Heart left ventricle (tissue), 16 donors: ENCODE data around the gene PCARE. TPM values are rescaled to one million over a fixed set of nuclear protein-coding genes. Genes with fewer than 3 reads are reported as not detected.

Experiments
- ATAC-seq, 4 donors: fragments of 200-7000 bp; cut with Tn5 transposase; one replicate each; pipeline ENCODE4 v1.9.1; 2020 to 2022; ENCODE audit warnings: moderate library complexity in 4 of 4, mild to moderate bottlenecking in 3 of 4, moderate number of reproducible peaks in 1 of 4
- DNase-seq, 5 donors: peaks; one replicate each; pipeline ENCODE4 v3.0.0-alpha.2; 2020
- H3K27ac ChIP-seq, 12 donors: fragments of 200-600 bp; sonication (generic) in 4 of 12; one replicate each; pipeline versions ENCODE4 v1.5.0 to v1.8.0; 2016 to 2022; ENCODE audit warnings: mild to moderate bottlenecking in 2 of 12
- H3K27me3 ChIP-seq, 9 donors: fragments of 200-600 bp; sonication (generic) in 2 of 9; one replicate each; pipeline versions ENCODE4 v1.5.1 to v1.8.0; 2016 to 2022; ENCODE audit warnings: mild to moderate bottlenecking in 3 of 9
- H3K36me3 ChIP-seq, 9 donors: fragments of 200-600 bp; sonication (generic) in 2 of 9; one replicate each; pipeline versions ENCODE4 v1.5.0 to v1.8.0; 2018 to 2022; ENCODE audit warnings: mild to moderate bottlenecking in 2 of 9
- H3K4me1 ChIP-seq, 12 donors: fragments of 200-600 bp; sonication (generic) in 4 of 12; one replicate each; pipeline versions ENCODE4 v1.5.0 to v1.8.0; 2016 to 2022; ENCODE audit warnings: mild to moderate bottlenecking in 3 of 12
- H3K4me3 ChIP-seq, 12 donors: fragments of 200-600 bp; sonication (generic) in 4 of 12; one replicate each; pipeline versions ENCODE4 v1.5.0 to v1.8.0; 2017 to 2022; ENCODE audit warnings: mild to moderate bottlenecking in 9 of 12, moderate library complexity in 4 of 12
- H3K9me3 ChIP-seq, 12 donors: fragments of 200-600 bp; sonication (generic) in 4 of 12; one replicate each; pipeline versions ENCODE4 v1.5.0 to v1.8.0; 2016 to 2022; ENCODE audit warnings: mild to moderate bottlenecking in 1 of 12
- POLR2A ChIP-seq, 2 donors: fragments of 450-650 bp; IDR thresholded peaks; one replicate each; pipeline ENCODE4 v1.6.1; 2017; ENCODE audit warnings: antibody characterized with exemption in 2 of 2, mild to moderate bottlenecking in 2 of 2, moderate library complexity in 2 of 2
- WGBS, 4 donors: extraction: QIAGEN DNeasy Blood & Tissue Kit in 2 of 4; methylation state at CpG; one replicate each; pipeline versions ENCODE4 v1.1.5 to v1.1.7; 2013 to 2018; 5-methylcytosine and 5-hydroxymethylcytosine counted together
- intact Hi-C, 10 donors: fragments of 100-400 bp; cut with DNase I; formaldehyde crosslinking; loops; one replicate each; pipeline versions ENCODE4 v1.11.1 to v1.14.2; 2022
- polyA plus RNA-seq, 2 donors: library from polyadenylated mRNA; stranded (reverse); fragments of 200-250 nt; gene quantifications; one replicate each; pipeline ENCODE4 v1.2.3, GENCODE V29; 2013
- total RNA-seq, 9 donors: library from RNA; depleted of rRNA in 2 of 9; stranded (reverse); fragments of >200 nt in 2 of 9; fragmentation: NEBNext Ultra II Directional in 3 of 9; extraction: Animal tissue kit (Norgen Biotek cat#: 25700) in 3 of 9; gene quantifications; one replicate each; pipeline versions ENCODE4 v1.1.0 to v1.2.4, GENCODE V29; 2016 to 2023
- TF ChIP-seq, protein P1 (sequence below), 12 donors: fragments of 200-600 bp; sonication (generic) in 4 of 12; IDR thresholded peaks; one replicate each; pipeline versions ENCODE4 v1.5.0 to v1.8.0; 2018 to 2022; ENCODE audit warnings: antibody characterized with exemption in 12 of 12, mild to moderate bottlenecking in 5 of 12
- donor health status: ischemic (EF 13 %, LVEDD 7.1; RV severe dilation, severe dysfunction).
- donor health status: healthy with polysubstance abuse.
- donor health status: DM: no; HTN: yes; CAD: no.
- donor health status: DM: no; HTN: no; CAD: no.
- donor health status: ischemic (EF 25% LVEDD 6.9; RV normal size, moderate dysfunction).
- donor health status: ischemic (EF 25% LVEDD 5.7; RV mildly dilated, moderate dysfunction).
- donor health status: healthy.
- donor health status: DM: yes; HTN: yes; CAD: no.
- donor health status: ischemic (EF 35%, LVEDD 5.7; RV mildly dilated, moderate dysfunction).
- donor health status: nonischemic (EF 11% LVEDD 7.7; RV severe dilation, severe dysfunction).
- donor health status: DM: yes; HTN: yes; CAD: no.
- donor health status: PGD.
- donor health status: ischemic (EF 29% LVEDD 5.4; RV normal size, mild dysfunction).
- donor health status: nonischemic (EF 23%, LVEDD 6.1; RV moderate dilation, normal function).

Gene PCARE
- total and polyA plus RNA-seq, 11 donors, result 0.10 to 2.4 (median 0.87) TPM

DNA sequence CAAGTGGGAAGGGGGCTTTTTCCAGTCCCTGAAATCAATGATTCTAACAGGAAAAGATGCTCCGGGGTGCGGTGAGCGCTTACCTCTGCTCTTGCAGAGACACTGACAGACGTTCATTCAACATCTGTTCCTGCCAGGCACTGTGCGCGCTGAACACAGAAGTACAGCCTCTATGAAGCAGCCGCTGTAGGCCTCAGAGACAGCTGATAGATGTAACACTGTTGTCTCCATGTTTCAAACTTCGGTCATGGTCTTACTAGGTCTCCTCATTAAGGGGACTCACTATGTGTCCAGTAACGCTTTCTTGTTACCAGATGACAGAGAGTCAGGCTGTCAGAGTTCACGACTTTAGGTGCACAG lies 40.2 kb upstream of the PCARE start:
- no peak for TF ChIP-seq POLR2A (IDR thresholded peaks at IDR 0.05)
- TF ChIP-seq, protein P1, sequence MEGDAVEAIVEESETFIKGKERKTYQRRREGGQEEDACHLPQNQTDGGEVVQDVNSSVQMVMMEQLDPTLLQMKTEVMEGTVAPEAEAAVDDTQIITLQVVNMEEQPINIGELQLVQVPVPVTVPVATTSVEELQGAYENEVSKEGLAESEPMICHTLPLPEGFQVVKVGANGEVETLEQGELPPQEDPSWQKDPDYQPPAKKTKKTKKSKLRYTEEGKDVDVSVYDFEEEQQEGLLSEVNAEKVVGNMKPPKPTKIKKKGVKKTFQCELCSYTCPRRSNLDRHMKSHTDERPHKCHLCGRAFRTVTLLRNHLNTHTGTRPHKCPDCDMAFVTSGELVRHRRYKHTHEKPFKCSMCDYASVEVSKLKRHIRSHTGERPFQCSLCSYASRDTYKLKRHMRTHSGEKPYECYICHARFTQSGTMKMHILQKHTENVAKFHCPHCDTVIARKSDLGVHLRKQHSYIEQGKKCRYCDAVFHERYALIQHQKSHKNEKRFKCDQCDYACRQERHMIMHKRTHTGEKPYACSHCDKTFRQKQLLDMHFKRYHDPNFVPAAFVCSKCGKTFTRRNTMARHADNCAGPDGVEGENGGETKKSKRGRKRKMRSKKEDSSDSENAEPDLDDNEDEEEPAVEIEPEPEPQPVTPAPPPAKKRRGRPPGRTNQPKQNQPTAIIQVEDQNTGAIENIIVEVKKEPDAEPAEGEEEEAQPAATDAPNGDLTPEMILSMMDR (IDR thresholded peaks at IDR 0.05), result no peak
- DNase-seq (no peak), ATAC-seq (peak in 1 of 4 donors; percentile 9)
- H3K4me1 ChIP-seq, result peaks cover 0 to 60% (median 18%) of the 10 kb centered on the region in 12 donors
- WGBS, 4 donors, result 76 to 81% (median 79%) methylated on average over 10 of the region's 10 CpGs
- H3K4me3 ChIP-seq, result peak overlapping the region in 8 of 12 donors; percentile 46 to 92 (median 80)
- H3K36me3 ChIP-seq, result no peaks in the 10 kb centered on the region
- peaks cover 0 to 3% (median 0%) of the 10 kb centered on the region in 9 donors for H3K27me3 ChIP-seq
- peak overlapping the region; percentile 35 to 94 (median 82) for H3K27ac ChIP-seq
- no peaks in the 10 kb centered on the region for H3K9me3 ChIP-seq
- intact Hi-C loops, result loop anchor here in 3 of 10 donors (2.0 to 10.0 kb wide), 3 partner anchors 42 to 100 kb away; partner anchors contain the start of gene PCARE (in 1 of the 3)

DNA sequence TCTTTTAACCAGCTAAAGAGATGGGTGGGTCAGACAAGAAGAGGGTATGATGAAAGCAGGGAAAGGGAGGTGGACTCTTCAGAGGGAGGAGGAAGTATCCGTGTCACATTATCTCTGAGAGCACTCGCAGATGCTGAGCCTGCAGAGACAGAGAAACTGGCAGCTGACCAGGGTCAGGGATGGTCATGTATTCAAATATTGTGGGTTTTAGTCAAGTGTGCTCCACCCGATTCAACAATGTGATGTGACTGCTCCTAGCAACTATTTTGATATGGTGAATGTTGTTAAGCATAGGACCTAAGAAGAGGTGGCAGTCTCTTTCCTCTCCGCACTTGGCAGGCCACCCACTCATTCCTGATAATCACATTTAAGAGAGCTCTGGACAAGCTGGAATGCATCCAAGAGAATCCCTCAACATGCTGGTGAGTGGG lies 39.6 kb upstream of the PCARE start:
- intact Hi-C loops, result loop anchor here in 3 of 10 donors (2.0 to 10.0 kb wide), 3 partner anchors 42 to 99 kb away; partner anchors contain the start of gene PCARE (in 1 of the 3)
- peaks cover 0 to 54% (median 17%) of the 10 kb centered on the region in 12 donors for H3K4me1 ChIP-seq
- H3K27me3 ChIP-seq, result peaks cover 0 to 3% (median 0%) of the 10 kb centered on the region in 9 donors
- no peaks in the 10 kb centered on the region for H3K36me3 ChIP-seq
- ATAC-seq (peak in 3 of 4 donors; percentile 17 to 71 (median 53)), DNase-seq (peak; percentile 33 to 72 (median 63))
- no peak overlapping the region for H3K4me3 ChIP-seq
- H3K27ac ChIP-seq, result peak overlapping the region in 7 of 12 donors; percentile 75 to 94 (median 84)
- TF ChIP-seq POLR2A (IDR thresholded peaks at IDR 0.05), result no peak
- TF ChIP-seq, protein P1 (IDR thresholded peaks at IDR 0.05), result no peak
- WGBS, 4 donors, result 21 to 32% (median 26%) methylated on average over 4 of the region's 4 CpGs
- H3K9me3 ChIP-seq, result no peaks in the 10 kb centered on the region

DNA sequence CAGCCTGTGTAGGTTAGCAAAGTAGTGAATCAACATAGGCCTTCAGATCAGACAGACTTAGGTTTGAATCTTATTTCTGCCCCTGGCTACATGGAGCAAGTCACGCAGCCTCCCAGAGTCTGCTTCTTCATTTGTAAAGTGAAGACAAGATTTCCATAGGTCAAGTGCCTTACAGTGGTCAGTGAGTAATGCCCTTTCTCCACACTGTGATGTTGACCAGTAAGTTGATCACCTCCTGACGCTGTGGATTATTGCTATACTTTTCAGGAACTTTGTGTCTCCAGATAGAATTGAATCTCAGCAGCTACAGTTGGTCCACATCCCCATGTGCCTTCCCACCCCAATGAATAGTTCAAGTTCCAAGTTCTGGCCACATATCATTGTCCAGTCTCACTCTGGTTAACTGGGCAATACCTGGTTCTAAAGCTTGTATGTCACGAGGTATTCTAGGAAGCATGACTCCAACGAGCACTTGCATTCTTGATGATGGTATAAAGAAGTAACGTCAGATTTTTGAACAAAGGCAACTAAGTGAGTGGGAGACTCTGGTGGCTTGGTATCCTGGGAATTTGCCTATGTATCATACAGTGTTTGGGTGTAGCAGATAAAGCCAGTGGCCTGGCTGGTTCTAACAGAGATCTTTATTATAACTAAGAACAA lies 38.8 kb upstream of the PCARE start:
- H3K4me3 ChIP-seq, result no peak overlapping the region

DNA sequence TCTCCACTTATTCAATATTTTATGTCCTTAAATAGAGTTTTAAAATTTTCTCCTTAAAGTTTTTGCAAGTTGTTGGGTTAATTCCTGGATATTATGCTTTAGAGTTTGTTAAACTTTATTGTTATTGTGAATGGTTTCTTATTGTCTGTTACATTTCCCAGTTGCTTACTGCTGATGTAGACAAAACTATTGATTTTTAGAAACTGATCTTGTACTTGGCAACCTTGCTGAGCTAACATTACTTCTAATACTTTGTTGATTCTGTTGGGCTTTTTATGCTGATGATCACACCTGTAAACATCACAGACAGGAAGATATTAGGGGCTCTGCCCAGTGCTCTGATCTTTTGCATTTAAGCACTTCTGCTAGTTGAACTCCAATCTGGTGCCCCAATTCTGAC lies 38.1 kb upstream of the PCARE start:
- H3K9me3 ChIP-seq, result no peaks in the 10 kb centered on the region
- TF ChIP-seq, protein P1 (IDR thresholded peaks at IDR 0.05), result no peak
- TF ChIP-seq POLR2A (IDR thresholded peaks at IDR 0.05), result no peak
- no peaks in the 10 kb centered on the region for H3K36me3 ChIP-seq
- H3K27ac ChIP-seq, result no peak overlapping the region
- ATAC-seq, result no peak
- H3K4me3 ChIP-seq, result no peak overlapping the region
- no peak for DNase-seq
- intact Hi-C loops, result loop anchor here in 2 of 10 donors (5.0 to 10.0 kb wide), 2 partner anchors 40 to 98 kb away; partner anchors contain the start of gene PCARE (in 1 of the 2)
- peaks cover 0 to 3% (median 0%) of the 10 kb centered on the region in 9 donors for H3K27me3 ChIP-seq
- H3K4me1 ChIP-seq, result peaks cover 0 to 42% (median 15%) of the 10 kb centered on the region in 12 donors

More for the DNA sequence above, 38.8 kb upstream of the PCARE start:
- intact Hi-C loops, result loop anchor here in 2 of 10 donors (5.0 to 10.0 kb wide), 2 partner anchors 41 to 98 kb away; partner anchors contain the start of gene PCARE (in 1 of the 2)
- no peaks in the 10 kb centered on the region for H3K9me3 ChIP-seq
- TF ChIP-seq, protein P1 (IDR thresholded peaks at IDR 0.05), result no peak
- no peak for TF ChIP-seq POLR2A (IDR thresholded peaks at IDR 0.05)
- H3K27ac ChIP-seq, result peak overlapping the region in 1 of 12 donors; percentile 42
- no peaks in the 10 kb centered on the region for H3K36me3 ChIP-seq
- ATAC-seq (no peak), DNase-seq (no peak)
- WGBS, 4 donors, result 65 to 71% (median 67%) methylated on average over 5 of the region's 5 CpGs
- peaks cover 0 to 3% (median 0%) of the 10 kb centered on the region in 9 donors for H3K27me3 ChIP-seq
- peaks cover 0 to 49% (median 17%) of the 10 kb centered on the region in 12 donors for H3K4me1 ChIP-seq
